Right lobe of liver (tissue), 6 donors: Measurements from ENCODE around the gene BCL6. TPM values are rescaled to one million over a fixed set of nuclear protein-coding genes. Genes with fewer than 3 reads are reported as not detected.

Source experiments
- ATAC-seq, 4 donors: fragments of 200-7000 bp; cut with Tn5 transposase; one replicate each; pipeline ENCODE4 v1.9.1; 2020; ENCODE audit warnings: mild to moderate bottlenecking in 4 of 4, moderate library complexity in 4 of 4
- DNase-seq, 3 donors: peaks; one replicate each; pipeline ENCODE4 v3.0.0-alpha.2; 2020
- H3K27ac ChIP-seq, 3 donors: fragments of 200-600 bp; one replicate each; pipeline ENCODE4 v1.8.0; 2022
- H3K27me3 ChIP-seq, 2 donors: fragments of 200-600 bp; one replicate each; pipeline ENCODE4 v1.8.0; 2022
- H3K36me3 ChIP-seq, 4 donors: fragments of 200-600 bp; sonication (generic) in 1 of 4; one replicate each; pipeline versions ENCODE4 v1.5.1 to v1.8.0; 2017 to 2022; ENCODE audit warnings: control low read depth in 1 of 4
- H3K4me1 ChIP-seq, 4 donors: fragments of 200-600 bp; sonication (generic) in 1 of 4; one replicate each; pipeline versions ENCODE4 v1.5.1 to v1.8.0; 2017 to 2022; ENCODE audit warnings: control low read depth in 1 of 4
- H3K4me3 ChIP-seq, 3 donors: fragments of 200-600 bp; one replicate each; pipeline ENCODE4 v1.8.0; 2022
- H3K9me3 ChIP-seq, 4 donors: fragments of 200-600 bp; sonication (generic) in 1 of 4; one replicate each; pipeline versions ENCODE4 v1.5.1 to v1.8.0; 2017 to 2022; ENCODE audit warnings: control low read depth in 1 of 4
- CTCF ChIP-seq, 4 donors: fragments of 200-600 bp in 3 of 4; fragments of 450-650 bp in 1 of 4; IDR thresholded peaks; one replicate each; pipeline versions ENCODE4 v1.5.1 to v1.8.0; 2016 to 2022; ENCODE audit warnings: antibody characterized with exemption in 4 of 4, mild to moderate bottlenecking in 2 of 4
- POLR2A ChIP-seq: fragments of 450-650 bp; IDR thresholded peaks from one replicate; pipeline ENCODE4 v1.6.1; 2017; ENCODE audit warnings: antibody characterized with exemption, mild to moderate bottlenecking
- whole genome bisulfite sequencing: methylation state at CpG from one replicate; pipeline ENCODE4 v1.1.6; 2018; ENCODE audit warnings: low coverage, low lambda C conversion rate; ENCODE audit not compliant: insufficient coverage; ENCODE audit errors: missing lambda C conversion rate; 5-methylcytosine and 5-hydroxymethylcytosine counted together
- intact Hi-C, 2 donors: fragments of 100-400 bp; cut with DNase I; formaldehyde crosslinking; loops; one replicate each; pipeline versions ENCODE4 v1.11.2 to v1.14.1; 2022
- total RNA-seq, 6 experiments: library from RNA; depleted of rRNA in 2 of 6; stranded (reverse); fragments of >200 nt in 2 of 6; fragmentation: NEBNext Ultra II Directional in 3 of 6; extraction: Animal tissue kit (Norgen Biotek cat#: 25700) in 3 of 6; gene quantifications; one replicate each; pipeline versions ENCODE4 v1.1.0 to v1.2.4, GENCODE V29; 2016 to 2023
- donor health status: DM: no; HTN: yes; CAD: no.
- donor health status: DM: no; HTN: no; CAD: no.
- donor health status: DM: no; HTN: no; CAD: no.
- donor health status: DM: no; HTN: yes; CAD: no.
- donor health status: DM: no; HTN: yes; CAD: no.

The BCL6 gene
- total RNA-seq, 6 experiments from 2014 or later: 29.1 to 67.5 (median 41.8) TPM

GRCh38 chr3:187767266-187768012 lies 22.2 kb upstream of the BCL6 start:
- no peaks in the 10 kb centered on the region for H3K27me3 ChIP-seq
- 95% methylated on average over 3 of the region's 3 CpGs for WGBS
- H3K27ac ChIP-seq: no peak overlapping the region
- H3K9me3 ChIP-seq: no peaks in the 10 kb centered on the region
- intact Hi-C loops: no loop called here
- DNase-seq (no peak), ATAC-seq (no peak)
- H3K36me3 ChIP-seq: no peaks in the 10 kb centered on the region
- TF ChIP-seq POLR2A (no peak), CTCF (IDR thresholded peaks at IDR 0.05) (no peak)
- no peak overlapping the region for H3K4me3 ChIP-seq
- no peaks in the 10 kb centered on the region for H3K4me1 ChIP-seq

- H3K4me3 ChIP-seq: no peak overlapping the region
- no peak for ATAC-seq
These were observed 20.1 kb upstream of the BCL6 start for GRCh38 chr3:187765342-187765741.

GRCh38 chr3:187763850-187764648 lies 18.8 kb upstream of the BCL6 start:
- Histone ChIP-seq H3K36me3 (no peaks in the 10 kb centered on the region), H3K9me3 (no peaks in the 10 kb centered on the region), H3K4me3 (no peak overlapping the region), H3K4me1 (no peaks in the 10 kb centered on the region), H3K27me3 (no peaks in the 10 kb centered on the region), H3K27ac (no peak overlapping the region)
- intact Hi-C loops: no loop called here
- 63% methylated on average over 7 of the region's 7 CpGs for WGBS
- TF ChIP-seq POLR2A (no peak), CTCF (IDR thresholded peaks at IDR 0.05) (no peak)
- no peak for DNase-seq
- no peak for ATAC-seq

More at GRCh38 chr3:187765342-187765741, 20.1 kb upstream of the BCL6 start:
- Histone ChIP-seq H3K4me1 (no peaks in the 10 kb centered on the region), H3K27ac (no peak overlapping the region), H3K9me3 (no peaks in the 10 kb centered on the region), H3K27me3 (no peaks in the 10 kb centered on the region), H3K36me3 (no peaks in the 10 kb centered on the region)
- 100% methylated on average over 2 of the region's 2 CpGs for WGBS
- no peak for DNase-seq
- TF ChIP-seq POLR2A (no peak), CTCF (IDR thresholded peaks at IDR 0.05) (no peak)
- intact Hi-C loops: no loop called here

- DNase-seq: no peak
- no peaks in the 10 kb centered on the region for H3K27me3 ChIP-seq
- intact Hi-C loops: no loop called here
These were observed 17.5 kb upstream of the BCL6 start for GRCh38 chr3:187762792-187763191.

More at GRCh38 chr3:187762792-187763191, 17.5 kb upstream of the BCL6 start:
- WGBS: 57% methylated on average over 2 of the region's 2 CpGs
- TF ChIP-seq POLR2A (no peak), CTCF (IDR thresholded peaks at IDR 0.05) (no peak)
- H3K9me3 ChIP-seq: no peaks in the 10 kb centered on the region
- H3K4me1 ChIP-seq: no peaks in the 10 kb centered on the region
- no peak overlapping the region for H3K4me3 ChIP-seq
- no peaks in the 10 kb centered on the region for H3K36me3 ChIP-seq
- no peak overlapping the region for H3K27ac ChIP-seq
- ATAC-seq: no peak
